Measurements from ENCODE around the gene ZNF778.
"Not testable (repeated sequence)": the region's sequence is repeated elsewhere in the genome, so short reads cannot be mapped to it uniquely, and the experiment has no call there.

Gene ZNF778

DNA sequence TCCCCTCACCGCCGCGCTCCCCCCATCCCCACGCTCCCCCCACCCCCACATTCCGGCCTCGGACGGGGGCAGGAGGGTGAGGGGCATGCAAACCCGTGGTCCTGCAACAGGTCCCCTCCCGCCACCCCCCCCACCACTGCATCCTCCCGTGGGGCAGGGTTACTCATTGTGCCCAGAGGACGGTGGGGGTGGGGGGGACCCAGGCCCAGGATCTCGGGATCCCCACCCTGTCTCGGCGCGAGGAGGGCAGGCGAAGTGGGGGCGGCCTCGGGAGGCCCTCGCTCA is 25.7 kb upstream of the ZNF778 start:
- intact Hi-C loops (cut with DNase I; ENCODE audit: low total_unique reads) = no loop called here
- Histone ChIP-seq H3K4me1 (peaks cover 0 to 19% (median 11%) of the 10 kb centered on the region in 4 donors), H3K9me3 (no peaks in the 10 kb centered on the region), H3K36me3 (no peaks in the 10 kb centered on the region), H3K27me3 (peaks cover 0 to 38% of the 10 kb centered on the region in 2 donors), H3K27ac (no peak overlapping the region), H3K4me3 (peak overlapping the region; percentile 25 to 50)
- TF ChIP-seq, protein P1, sequence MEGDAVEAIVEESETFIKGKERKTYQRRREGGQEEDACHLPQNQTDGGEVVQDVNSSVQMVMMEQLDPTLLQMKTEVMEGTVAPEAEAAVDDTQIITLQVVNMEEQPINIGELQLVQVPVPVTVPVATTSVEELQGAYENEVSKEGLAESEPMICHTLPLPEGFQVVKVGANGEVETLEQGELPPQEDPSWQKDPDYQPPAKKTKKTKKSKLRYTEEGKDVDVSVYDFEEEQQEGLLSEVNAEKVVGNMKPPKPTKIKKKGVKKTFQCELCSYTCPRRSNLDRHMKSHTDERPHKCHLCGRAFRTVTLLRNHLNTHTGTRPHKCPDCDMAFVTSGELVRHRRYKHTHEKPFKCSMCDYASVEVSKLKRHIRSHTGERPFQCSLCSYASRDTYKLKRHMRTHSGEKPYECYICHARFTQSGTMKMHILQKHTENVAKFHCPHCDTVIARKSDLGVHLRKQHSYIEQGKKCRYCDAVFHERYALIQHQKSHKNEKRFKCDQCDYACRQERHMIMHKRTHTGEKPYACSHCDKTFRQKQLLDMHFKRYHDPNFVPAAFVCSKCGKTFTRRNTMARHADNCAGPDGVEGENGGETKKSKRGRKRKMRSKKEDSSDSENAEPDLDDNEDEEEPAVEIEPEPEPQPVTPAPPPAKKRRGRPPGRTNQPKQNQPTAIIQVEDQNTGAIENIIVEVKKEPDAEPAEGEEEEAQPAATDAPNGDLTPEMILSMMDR (IDR thresholded peaks at IDR 0.05) = no peak
- no peak for DNase-seq

DNA sequence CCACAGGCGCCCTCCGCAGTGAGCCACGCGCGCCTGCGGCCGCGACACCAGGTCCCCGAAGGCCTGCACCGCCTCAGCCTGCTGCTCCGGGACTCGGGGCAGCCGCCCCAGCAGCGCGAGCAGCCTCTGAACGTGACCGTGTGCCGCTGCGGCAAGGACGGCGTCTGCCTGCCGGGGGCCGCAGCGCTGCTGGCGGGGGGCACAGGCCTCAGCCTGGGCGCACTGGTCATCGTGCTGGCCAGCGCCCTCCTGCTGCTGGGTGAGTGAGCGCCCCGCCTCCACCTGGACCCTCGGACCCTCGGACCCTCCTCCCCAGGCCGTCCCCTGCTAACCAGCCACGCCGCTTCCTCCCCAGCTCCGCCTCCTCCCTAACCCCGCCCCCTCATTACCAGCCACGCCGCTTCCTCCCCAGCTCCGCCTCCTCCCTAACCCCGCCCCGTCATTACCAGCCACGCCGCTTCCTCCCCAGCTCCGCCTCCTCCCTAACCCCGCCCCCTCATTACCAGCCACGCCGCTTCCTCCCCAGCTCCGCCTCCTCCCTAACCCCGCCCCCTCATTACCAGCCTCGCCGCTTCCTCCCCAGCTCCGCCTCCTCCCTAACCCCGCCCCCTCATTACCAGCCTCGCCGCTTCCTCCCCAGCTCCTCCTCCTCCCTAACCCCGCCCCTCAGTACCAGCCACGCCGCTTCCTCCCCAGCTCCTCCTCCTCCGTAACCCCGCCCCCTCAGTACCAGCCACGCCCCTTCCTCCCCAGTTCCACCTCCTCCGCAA is 25.1 kb upstream of the ZNF778 start:
- H3K9me3 ChIP-seq; H3K36me3 ChIP-seq; intact Hi-C loops (cut with DNase I; ENCODE audit: low total_unique reads); H3K27ac ChIP-seq: not testable (repeated sequence)
- DNase-seq = peak in 1 of 2 donors; percentile 40
- H3K4me1 ChIP-seq = peaks cover 0 to 19% (median 11%) of the 10 kb centered on the region in 4 donors
- peak overlapping the region; percentile 25 to 50 for H3K4me3 ChIP-seq
- peaks cover 0 to 38% of the 10 kb centered on the region in 2 donors for H3K27me3 ChIP-seq

DNA sequence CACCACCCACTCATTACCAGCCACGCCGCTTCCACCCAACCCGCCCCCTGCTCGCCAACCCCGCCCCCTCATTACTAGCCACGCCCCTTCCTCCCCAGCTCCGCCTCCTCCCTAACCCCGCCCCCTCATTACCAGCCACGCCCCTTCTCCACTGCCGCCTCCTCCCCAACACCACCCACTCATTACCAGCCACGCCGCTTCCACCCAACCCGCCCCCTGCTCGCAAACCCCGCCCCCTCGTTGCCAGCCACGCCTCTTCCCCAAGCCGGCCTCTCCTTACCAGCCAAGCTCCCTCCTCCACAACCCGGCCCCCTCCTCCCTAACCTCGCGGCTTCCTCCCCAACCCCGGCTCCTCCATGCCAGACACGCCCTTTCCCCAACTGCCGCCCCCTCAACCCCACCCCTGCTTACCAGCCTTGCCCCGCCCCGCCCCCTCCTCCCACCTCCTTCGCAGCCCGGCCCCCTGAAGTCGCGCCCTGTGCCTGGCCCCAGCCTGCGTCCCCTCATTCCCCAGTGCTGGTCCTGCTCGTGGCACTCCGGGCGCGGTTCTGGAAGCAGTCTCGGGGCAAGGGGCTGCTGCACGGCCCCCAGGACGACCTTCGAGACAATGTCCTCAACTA is 24.4 kb upstream of the ZNF778 start:
- Histone ChIP-seq H3K9me3 (no peaks in the 10 kb centered on the region), H3K4me1 (peaks cover 0 to 19% (median 11%) of the 10 kb centered on the region in 4 donors), H3K36me3 (no peaks in the 10 kb centered on the region), H3K27ac (no peak overlapping the region), H3K27me3 (peaks cover 0 to 44% of the 10 kb centered on the region in 2 donors), H3K4me3 (no peak overlapping the region)
- DNase-seq = no peak
- intact Hi-C loops (cut with DNase I; ENCODE audit: low total_unique reads) = no loop called here
- TF ChIP-seq, protein P1 (IDR thresholded peaks at IDR 0.05) = no peak

DNA sequence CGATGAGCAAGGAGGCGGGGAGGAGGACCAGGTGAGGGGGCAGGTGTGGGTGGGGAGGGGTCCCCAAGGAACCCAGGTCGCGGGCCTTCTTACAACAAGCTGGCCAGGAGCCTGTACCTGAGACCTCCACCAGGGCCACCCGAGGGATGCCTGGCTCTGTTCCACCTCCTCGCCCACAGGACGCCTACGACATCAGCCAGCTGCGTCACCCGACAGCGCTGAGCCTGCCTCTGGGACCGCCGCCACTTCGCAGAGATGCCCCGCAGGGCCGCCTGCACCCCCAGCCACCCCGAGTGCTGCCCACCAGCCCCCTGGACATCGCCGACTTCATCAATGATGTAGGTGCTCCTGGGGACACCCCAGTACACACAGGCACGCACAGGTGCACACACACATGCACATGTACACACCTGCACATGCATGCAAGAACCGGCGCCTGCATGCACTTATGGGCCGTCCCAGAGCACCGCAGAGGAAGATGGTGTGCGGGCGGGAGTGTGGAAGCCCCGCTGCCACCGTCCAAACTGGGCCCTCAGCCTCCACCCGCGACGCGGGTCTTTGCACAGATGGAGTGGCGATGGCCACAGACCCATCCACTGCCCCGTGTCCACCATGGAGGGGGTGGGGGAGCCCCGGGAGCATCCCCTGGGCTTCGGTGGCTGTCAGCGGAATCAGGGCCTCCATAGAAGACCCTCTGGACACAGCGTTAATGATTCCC is 23.8 kb upstream of the ZNF778 start:
- Histone ChIP-seq H3K36me3 (no peaks in the 10 kb centered on the region), H3K9me3 (no peaks in the 10 kb centered on the region), H3K4me3 (no peak overlapping the region), H3K4me1 (peaks cover 0 to 19% (median 11%) of the 10 kb centered on the region in 4 donors), H3K27ac (no peak overlapping the region), H3K27me3 (peaks cover 0 to 51% of the 10 kb centered on the region in 2 donors)
- intact Hi-C loops (cut with DNase I; ENCODE audit: low total_unique reads) = no loop called here
- TF ChIP-seq, protein P1 (IDR thresholded peaks at IDR 0.05) = no peak
- no peak for DNase-seq

DNA sequence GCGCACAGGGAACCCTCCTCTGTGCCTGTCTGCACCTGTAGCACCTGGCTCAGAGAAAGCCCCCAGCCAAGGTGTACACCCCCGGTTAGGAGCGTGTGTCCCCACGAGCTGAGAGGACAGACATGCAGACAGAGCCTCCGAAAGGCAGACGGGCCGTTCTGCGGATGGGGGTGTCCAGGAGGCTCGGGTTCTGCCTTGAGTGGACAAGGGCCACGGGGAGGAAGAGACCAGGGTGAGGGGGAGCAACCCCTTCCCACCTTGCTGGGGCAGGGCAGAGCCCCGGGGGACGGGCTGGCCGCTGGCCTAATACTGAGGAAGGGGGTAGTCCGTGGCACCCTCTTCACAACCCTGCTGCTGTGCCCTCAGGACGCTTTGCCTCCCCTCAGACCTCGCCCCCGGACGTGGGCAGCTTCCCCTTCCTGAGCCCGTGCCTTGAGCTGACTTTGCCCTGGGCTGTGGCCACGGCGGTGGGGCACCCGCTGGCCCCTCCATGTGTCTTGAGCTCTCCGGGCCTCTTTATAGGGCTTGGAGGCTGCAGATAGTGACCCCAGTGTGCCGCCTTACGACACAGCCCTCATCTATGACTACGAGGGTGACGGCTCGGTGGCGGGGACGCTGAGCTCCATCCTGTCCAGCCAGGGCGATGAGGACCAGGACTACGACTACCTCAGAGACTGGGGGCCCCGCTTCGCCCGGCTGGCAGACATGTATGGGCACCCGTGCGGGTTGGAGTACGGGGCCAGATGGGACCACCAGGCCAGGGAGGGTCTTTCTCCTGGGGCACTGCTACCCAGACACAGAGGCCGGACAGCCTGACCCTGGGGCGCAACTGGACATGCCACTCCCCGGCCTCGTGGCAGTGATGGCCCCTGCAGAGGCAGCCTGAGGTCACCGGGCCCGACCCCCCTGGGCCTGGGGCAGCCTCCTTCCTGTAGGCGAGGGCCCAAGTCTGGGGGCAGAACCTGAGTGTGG is 22.9 kb upstream of the ZNF778 start:
- intact Hi-C loops (cut with DNase I; ENCODE audit: low total_unique reads) = no loop called here
- Histone ChIP-seq H3K9me3 (no peaks in the 10 kb centered on the region), H3K27ac (no peak overlapping the region), H3K36me3 (no peaks in the 10 kb centered on the region), H3K4me3 (no peak overlapping the region), H3K27me3 (peaks cover 0 to 60% of the 10 kb centered on the region in 2 donors), H3K4me1 (peaks cover 0 to 19% (median 11%) of the 10 kb centered on the region in 4 donors)
- TF ChIP-seq, protein P1 (IDR thresholded peaks at IDR 0.05) = no peak
- DNase-seq = no peak
